Tibial nerve (tissue), 4 donors: ENCODE results near the gene CYP20A1.
"Not testable (repeated sequence)": the region's sequence is repeated elsewhere in the genome, so short reads cannot be mapped to it uniquely, and the experiment has no call there.

Source experiments
- EP300 ChIP-seq, 2 donors: sonication (generic); formaldehyde crosslinking; IDR thresholded peaks; one replicate each; pipeline ENCODE4 v1.6.1; 2017; ENCODE audit warnings: antibody characterized with exemption in 2 of 2, mild to moderate bottlenecking in 1 of 2
- POLR2A ChIP-seq, 2 donors: fragments of 450-650 bp; IDR thresholded peaks; one replicate each; pipeline ENCODE4 v1.6.1; 2017; ENCODE audit warnings: antibody characterized with exemption in 2 of 2, mild to moderate bottlenecking in 2 of 2, moderate library complexity in 2 of 2
- TF ChIP-seq, protein P1 (sequence below), 5 experiments: fragments of 200-600 bp in 3 of 5; fragments of 450-650 bp in 2 of 5; sonication (generic) in 3 of 5; IDR thresholded peaks; one replicate each; pipeline ENCODE4 v1.5.1; 2016 to 2019; ENCODE audit warnings: antibody characterized with exemption in 5 of 5, mild to moderate bottlenecking in 3 of 5, moderate library complexity in 2 of 5

DNA sequence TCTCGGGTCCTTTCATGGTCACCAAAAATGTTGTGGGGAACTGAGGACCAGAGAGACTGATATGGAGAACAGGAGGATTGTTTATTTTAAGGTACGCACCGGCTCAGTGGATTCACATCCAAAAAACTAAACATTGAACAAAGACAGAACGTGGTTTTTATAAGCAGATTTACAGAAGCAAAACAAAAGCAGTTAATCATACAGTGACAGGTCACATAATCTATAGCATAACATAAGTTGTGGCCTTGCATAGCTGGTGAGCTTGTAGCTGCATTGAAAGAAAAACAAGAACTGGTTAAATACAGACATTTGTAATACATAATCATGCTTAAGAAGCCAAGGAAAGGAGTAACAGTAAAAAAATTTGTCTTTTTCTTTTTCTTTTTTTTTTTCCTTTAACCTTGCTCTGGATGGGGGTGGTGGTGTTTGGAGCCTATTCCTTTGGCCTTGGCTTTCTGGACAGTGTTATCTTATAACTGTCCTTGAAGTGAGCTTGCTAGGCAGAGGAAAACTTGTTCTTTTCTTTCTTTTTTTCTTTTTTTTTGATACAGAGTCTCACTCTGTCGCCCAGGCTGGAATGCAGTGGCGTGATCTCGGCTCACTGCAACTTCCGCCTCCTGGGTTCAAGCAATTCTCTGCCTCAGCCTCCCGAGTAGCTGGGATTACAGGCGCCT is 14.7 kb downstream of the CYP20A1 start:
- TF ChIP-seq, protein P1, sequence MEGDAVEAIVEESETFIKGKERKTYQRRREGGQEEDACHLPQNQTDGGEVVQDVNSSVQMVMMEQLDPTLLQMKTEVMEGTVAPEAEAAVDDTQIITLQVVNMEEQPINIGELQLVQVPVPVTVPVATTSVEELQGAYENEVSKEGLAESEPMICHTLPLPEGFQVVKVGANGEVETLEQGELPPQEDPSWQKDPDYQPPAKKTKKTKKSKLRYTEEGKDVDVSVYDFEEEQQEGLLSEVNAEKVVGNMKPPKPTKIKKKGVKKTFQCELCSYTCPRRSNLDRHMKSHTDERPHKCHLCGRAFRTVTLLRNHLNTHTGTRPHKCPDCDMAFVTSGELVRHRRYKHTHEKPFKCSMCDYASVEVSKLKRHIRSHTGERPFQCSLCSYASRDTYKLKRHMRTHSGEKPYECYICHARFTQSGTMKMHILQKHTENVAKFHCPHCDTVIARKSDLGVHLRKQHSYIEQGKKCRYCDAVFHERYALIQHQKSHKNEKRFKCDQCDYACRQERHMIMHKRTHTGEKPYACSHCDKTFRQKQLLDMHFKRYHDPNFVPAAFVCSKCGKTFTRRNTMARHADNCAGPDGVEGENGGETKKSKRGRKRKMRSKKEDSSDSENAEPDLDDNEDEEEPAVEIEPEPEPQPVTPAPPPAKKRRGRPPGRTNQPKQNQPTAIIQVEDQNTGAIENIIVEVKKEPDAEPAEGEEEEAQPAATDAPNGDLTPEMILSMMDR (IDR thresholded peaks at IDR 0.05): not testable (repeated sequence)
- TF ChIP-seq EP300, POLR2A (IDR thresholded peaks at IDR 0.05): not testable (repeated sequence)
